Embryonic facial prominence (tissue), 1 donor: ENCODE data around the gene GOLGA8Q.
"Not testable (repeated sequence)": the region's sequence is repeated elsewhere in the genome, so short reads cannot be mapped to it uniquely, and the experiment has no call there.

ENCODE experiments used
- DNase-seq: peaks from one replicate; pipeline ENCODE4 v3.0.0-alpha.2; 2016; ENCODE audit errors: extremely low spot score

GOLGA8Q gene, protein sequence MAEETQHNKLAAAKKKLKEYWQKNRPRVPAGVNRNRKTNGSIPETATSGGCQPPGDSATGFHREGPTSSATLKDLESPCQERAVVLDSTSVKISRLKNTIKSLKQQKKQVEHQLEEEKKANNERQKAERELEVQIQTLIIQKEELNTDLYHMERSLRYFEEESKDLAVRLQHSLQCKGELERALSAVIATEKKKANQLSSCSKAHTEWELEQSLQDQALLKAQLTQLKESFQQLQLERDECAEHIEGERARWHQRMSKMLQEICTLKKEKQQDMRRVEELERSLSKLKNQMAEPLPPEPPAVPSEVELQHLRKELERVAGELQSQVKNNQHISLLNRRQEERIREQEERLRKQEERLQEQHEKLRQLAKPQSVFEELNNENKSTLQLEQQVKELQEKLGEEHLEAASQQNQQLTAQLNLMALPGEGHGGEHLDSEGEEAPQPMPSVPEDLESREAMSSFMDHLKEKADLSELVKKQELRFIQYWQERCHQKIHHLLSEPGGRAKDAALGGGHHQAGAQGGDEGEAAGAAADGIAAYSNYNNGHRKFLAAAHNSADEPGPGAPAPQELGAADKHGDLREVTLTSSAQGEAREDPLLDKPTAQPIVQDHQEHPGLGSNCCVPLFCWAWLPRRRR

DNA sequence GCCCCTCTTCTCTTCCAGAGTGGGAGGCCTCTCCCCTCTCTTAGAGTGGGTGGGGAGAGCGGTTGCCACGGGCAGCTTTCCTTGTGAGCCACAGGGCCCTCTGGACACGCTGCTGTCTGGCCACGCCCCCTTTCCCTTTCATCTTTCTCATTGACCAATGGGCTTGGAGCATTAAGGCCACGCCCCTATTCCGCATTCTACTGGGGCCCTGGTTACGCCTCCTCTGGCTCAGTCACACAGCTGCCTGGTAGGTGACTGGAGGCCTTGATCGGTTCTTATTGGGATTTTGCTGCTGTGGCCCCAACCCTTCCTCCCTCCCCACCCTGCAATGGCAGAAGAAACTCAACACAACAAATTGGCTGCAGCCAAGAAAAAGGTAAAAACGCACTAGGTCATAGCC lies at the start of gene GOLGA8Q:
TSS of gene GOLGA8Q (plus strand) at position 301 of the 400 bp plus-strand sequence. CDS start at position 329, 28 bp downstream.
- not testable (repeated sequence) for DNase-seq

DNA sequence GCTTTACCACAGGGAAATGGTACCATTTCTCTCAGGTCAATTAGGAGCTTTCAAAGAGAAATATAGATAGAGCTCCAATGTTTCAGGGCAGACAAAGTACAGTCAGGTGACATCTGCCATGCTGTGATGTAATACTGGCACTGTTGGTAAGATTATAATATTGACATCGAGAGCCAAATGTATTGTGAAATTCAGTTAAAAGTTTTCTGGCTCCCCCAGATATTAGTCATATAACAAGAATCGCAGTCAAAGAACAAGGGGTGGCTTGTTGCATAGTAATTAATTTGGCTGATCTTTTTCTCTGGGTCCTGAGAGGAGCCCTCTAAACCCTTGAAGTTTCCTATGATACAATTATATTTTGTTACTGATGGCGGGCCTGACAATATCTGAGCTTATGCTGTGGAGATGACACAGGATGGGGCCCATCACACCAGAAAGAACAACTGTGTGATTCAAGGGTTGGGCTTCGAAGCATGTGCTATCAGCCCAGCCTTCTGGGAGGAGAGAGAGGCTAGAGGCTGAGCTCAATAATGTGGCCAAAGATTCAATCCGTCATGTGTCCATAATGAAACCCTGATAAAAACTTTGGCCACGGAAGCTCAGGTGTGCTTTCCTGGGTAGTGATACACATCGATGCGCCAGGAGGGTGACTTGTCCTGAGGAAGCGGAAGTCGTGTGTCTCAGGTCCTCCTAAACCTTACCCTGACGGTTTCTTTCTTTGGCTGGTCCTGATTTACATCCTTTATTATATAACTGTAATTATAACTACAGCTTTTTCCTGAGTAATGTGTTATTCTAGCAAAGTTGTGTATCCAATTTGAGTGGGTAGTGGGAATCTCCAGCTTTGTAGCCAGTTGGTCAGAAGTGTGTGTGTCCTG lies 48.7 kb upstream of the GOLGA8Q start:
- DNase-seq: not testable (repeated sequence)

GRCh38 chr15:30504162-30504843 lies 47.5 kb upstream of the GOLGA8Q start:
- DNase-seq: not testable (repeated sequence)

DNA sequence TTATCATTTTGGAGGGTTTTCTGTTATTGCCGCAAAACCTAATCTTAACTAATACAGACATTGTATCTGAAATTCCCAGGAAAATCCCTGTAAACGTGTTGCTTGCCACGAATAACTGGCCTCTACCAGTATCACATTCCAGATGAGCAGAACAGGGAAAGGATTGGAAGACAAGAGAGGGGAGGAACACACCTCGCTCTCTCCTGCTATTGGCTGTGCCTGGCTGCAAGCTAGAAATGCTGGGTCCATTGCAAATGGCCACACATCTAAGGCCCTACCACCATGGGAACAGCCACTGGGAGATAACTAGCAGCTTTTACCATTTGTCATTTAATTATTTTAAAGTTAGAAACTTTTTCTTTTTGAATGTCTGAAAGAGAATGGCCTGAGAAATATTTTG lies 37.3 kb upstream of the GOLGA8Q start:
- DNase-seq: not testable (repeated sequence)

- not testable (repeated sequence) for DNase-seq
Measured at GRCh38 chr15:30523453-30524243, 28.2 kb upstream of the GOLGA8Q start.

DNA sequence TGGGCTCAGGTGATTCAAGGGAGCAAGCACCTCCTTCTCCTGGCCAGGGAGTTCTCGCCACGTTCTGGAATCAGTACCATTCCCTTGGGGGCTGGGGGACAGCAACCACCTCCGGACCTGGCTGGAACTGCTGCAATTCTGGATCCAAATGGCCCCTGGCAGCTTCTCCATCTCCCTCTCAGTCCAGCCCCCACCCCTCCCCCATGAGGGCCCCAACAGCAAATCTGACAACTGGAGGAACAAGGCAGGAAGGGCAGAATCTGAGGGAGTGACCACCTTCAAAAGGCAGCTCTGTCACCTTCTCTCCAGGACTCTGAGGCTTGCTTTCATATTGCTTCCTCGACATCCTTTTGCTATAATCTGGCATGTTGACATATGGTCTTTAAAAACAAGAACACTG lies 25.9 kb upstream of the GOLGA8Q start:
- not testable (repeated sequence) for DNase-seq

- not testable (repeated sequence) for DNase-seq
Measured at GRCh38 chr15:30529049-30529448, 22.8 kb upstream of the GOLGA8Q start.

DNA sequence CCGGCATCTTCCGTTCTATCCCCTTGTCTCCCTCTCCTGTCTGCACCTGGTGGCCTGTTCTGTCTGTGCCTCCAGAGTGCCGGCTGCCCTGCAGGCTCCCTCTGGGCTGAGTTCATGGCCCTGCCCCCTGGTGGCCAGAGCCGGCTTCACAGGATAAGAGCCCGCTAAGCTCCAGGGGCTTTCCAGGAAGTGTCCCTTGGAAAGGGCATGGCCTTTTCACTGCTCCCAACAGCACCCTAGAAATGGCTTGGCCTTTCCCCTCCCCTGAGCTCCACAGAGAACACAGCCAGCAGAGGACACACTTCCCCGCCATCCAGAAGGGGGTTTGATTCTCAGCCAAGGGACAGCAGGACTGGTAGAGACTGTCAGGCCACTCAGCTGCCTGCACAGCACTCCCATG lies 15.1 kb downstream of the GOLGA8Q start:
- DNase-seq: not testable (repeated sequence)

DNA sequence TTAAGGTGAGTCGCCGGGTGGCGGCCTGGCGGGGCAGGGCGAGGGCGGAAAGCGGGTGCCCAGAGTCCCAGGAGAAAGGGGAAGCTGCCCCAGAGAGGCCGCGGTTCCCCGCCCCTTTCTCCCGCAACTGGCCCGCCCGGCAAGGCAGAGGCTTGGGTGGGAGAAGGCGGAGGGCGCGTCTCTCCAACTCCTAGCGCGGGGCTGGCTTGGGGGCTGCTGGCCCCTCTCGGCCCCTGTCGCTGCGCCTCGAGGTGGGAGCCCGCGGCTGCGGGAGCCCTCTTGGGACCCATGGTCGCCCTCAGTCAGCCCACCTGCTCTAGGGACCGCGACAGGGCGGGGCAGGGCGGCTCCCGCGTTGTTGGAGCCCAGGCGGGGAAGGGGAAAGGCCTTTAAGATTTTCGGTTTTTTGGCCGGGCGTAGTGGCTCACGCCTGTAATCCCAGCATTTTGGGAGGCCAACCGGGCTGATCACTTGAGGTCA lies 21.2 kb downstream of the GOLGA8Q start:
- not testable (repeated sequence) for DNase-seq

GRCh38 chr15:30579394-30579970 lies 27.6 kb downstream of the GOLGA8Q start:
- not testable (repeated sequence) for DNase-seq

DNA sequence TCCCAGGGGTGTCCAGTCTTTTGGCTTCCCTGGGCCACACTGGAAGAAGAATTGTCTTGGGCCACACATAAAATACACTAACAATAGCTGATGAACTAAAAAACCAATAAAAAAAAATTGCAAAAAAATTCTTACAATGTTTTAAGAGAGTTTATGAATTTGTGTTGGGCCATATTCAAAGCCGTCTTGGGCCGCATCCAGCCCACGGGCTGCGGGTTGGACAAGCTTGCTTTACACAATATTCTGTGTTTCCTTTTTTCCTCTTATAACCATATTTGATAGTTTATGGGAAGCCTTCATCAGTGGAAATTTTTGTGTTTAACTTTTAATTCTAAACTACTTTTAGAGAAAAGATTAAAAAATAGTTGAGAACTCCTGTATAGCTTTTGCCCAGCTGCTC lies 28.9 kb downstream of the GOLGA8Q start:
- not testable (repeated sequence) for DNase-seq

- not testable (repeated sequence) for DNase-seq
Measured at GRCh38 chr15:30598953-30599352, 47.1 kb downstream of the GOLGA8Q start.

DNA sequence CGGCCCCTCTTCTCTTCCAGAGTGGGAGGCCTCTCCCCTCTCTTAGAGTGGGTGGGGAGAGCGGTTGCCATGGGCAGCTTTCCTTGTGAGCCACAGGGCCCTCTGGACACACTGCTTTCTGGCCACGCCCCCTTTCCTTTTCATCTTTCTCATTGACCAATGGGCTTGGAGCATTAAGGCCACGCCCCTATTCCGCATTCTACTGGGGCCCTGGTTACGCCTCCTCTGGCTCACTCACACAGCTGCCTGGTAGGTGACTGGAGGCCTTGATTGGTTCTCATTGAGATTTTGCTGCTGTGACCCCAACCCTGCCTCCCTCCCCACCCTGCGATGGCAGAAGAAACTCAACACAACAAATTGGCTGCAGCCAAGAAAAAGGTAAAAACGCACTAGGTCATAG lies 51.9 kb downstream of the GOLGA8Q start, which contains the start of gene GOLGA8H:
TSS of gene GOLGA8H (plus strand) at position 233 of the 400 bp plus-strand sequence. CDS start at position 331, 98 bp downstream.
- not testable (repeated sequence) for DNase-seq
